ENCODE results near the gene NR4A1. TPM values are rescaled to one million over a fixed set of nuclear protein-coding genes. Genes with fewer than 3 reads are reported as not detected.

The NR4A1 gene
- total RNA-seq, 1 donor from 2014 or later = 2.3 TPM

GRCh38 chr12:52015532-52016041 is 35.7 kb upstream of the NR4A1 start:
- H3K9ac ChIP-seq (ENCODE audit: low read length) = no peak overlapping the region
- H3K27ac Mint-ChIP-seq (ENCODE audit: unreplicated experiment) = no peak overlapping the region
- peaks cover 3% of the 10 kb centered on the region for H3K9me3 Mint-ChIP-seq (ENCODE audit: unreplicated experiment)
- peaks cover 14% of the 10 kb centered on the region for H3K36me3 Mint-ChIP-seq (ENCODE audit: low read depth, unreplicated experiment)
- FAIRE-seq (no peak), DNase-seq (ENCODE audit: low read depth) (no peak)
- H3K4me2 ChIP-seq (ENCODE audit: low read length) = peak overlapping the region; percentile 64
- no peaks in the 10 kb centered on the region for H4K20me1 ChIP-seq (ENCODE audit: insufficient read depth, low read length)
- no peak overlapping the region for H3K4me3 ChIP-seq (ENCODE audit: insufficient read depth, low read depth, low read length)
- no peak overlapping the region for H3K27ac ChIP-seq (ENCODE audit: low read depth, low read length)
- TF ChIP-seq EZH2 (IDR thresholded peaks at IDR 0.05; ENCODE audit: insufficient read depth, low read length) = no peak
- no peak for TF ChIP-seq CTCF (IDR thresholded peaks at IDR 0.05; ENCODE audit: insufficient read depth, low read depth, low read length)
- H2AFZ ChIP-seq (ENCODE audit: low read depth, low read length) = no peak overlapping the region
- H3K79me2 ChIP-seq (ENCODE audit: insufficient read depth, low read length) = no peaks in the 10 kb centered on the region
- H3K4me1 ChIP-seq (ENCODE audit: insufficient read depth, low read length) = peaks cover 9% of the 10 kb centered on the region
- peaks cover 26% of the 10 kb centered on the region for H3K4me1 Mint-ChIP-seq (ENCODE audit: low read depth, unreplicated experiment)
- no peaks in the 10 kb centered on the region for H3K9me3 ChIP-seq (ENCODE audit: insufficient read depth, low read depth, low read length)
- no peak overlapping the region for H3K4me3 Mint-ChIP-seq (ENCODE audit: unreplicated experiment)
- no peaks in the 10 kb centered on the region for H3K36me3 ChIP-seq (ENCODE audit: insufficient read depth, low read length)
- H3K27me3 Mint-ChIP-seq (ENCODE audit: low read depth, unreplicated experiment) = peaks cover 19% of the 10 kb centered on the region
- no peaks in the 10 kb centered on the region for H3K27me3 ChIP-seq (ENCODE audit: insufficient read depth, low read length)

DNA sequence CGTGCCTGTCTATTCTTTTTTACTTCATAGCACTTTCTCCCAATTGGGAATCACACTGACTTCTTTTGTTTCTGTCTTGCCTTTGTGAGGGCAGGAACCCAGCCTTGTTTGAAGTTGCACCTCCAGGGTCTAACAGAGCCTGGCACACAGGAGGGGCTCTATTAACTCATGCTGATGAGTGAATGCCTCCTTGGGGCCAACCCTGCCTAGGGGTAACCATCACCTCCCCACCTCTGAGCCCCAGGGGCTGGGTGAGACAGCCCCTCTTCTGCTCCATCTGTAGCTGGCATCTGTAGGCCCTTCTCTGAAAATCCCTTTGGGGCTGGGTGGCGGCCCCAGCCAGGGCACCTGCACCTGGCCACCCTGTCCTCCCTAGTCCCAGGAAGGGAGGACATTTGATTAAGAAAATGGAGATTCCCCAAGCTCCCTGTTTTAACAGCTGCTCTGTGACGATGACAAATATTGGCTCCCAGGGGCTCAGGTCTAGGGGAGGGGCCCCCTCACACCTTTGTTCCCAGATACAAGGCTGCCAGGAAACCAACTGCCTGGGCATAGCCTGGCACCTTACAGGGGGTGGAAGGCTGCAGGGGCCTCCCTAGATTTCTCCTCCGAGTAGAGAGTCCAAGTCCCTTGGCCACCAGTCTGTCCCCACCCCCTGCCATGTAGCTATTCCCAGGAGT is 32.7 kb upstream of the NR4A1 start:
- Mint-ChIP-seq H3K9me3 (ENCODE audit: unreplicated experiment) (peaks cover under 1% of the 10 kb centered on the region), H3K4me3 (ENCODE audit: unreplicated experiment) (no peak overlapping the region), H3K36me3 (ENCODE audit: low read depth, unreplicated experiment) (peaks cover 7% of the 10 kb centered on the region), H3K27me3 (ENCODE audit: low read depth, unreplicated experiment) (peaks cover 19% of the 10 kb centered on the region), H3K27ac (ENCODE audit: unreplicated experiment) (no peak overlapping the region), H3K4me1 (ENCODE audit: low read depth, unreplicated experiment) (peaks cover 24% of the 10 kb centered on the region)
- TF ChIP-seq EZH2 (IDR thresholded peaks at IDR 0.05; ENCODE audit: insufficient read depth, low read length) (no peak), CTCF (IDR thresholded peaks at IDR 0.05; ENCODE audit: insufficient read depth, low read depth, low read length) (no peak)
- Histone ChIP-seq H4K20me1 (ENCODE audit: insufficient read depth, low read length) (no peaks in the 10 kb centered on the region), H3K36me3 (ENCODE audit: insufficient read depth, low read length) (no peaks in the 10 kb centered on the region), H3K4me3 (ENCODE audit: insufficient read depth, low read depth, low read length) (no peak overlapping the region), H3K9ac (ENCODE audit: low read length) (no peak overlapping the region), H3K9me3 (ENCODE audit: insufficient read depth, low read depth, low read length) (no peaks in the 10 kb centered on the region), H2AFZ (ENCODE audit: low read depth, low read length) (no peak overlapping the region), H3K27ac (ENCODE audit: low read depth, low read length) (no peak overlapping the region), H3K4me1 (ENCODE audit: insufficient read depth, low read length) (peaks cover 11% of the 10 kb centered on the region), H3K27me3 (ENCODE audit: insufficient read depth, low read length) (no peaks in the 10 kb centered on the region), H3K4me2 (ENCODE audit: low read length) (no peak overlapping the region), H3K79me2 (ENCODE audit: insufficient read depth, low read length) (no peaks in the 10 kb centered on the region)
- DNase-seq (ENCODE audit: low read depth) (no peak), FAIRE-seq (no peak)

Measured in astrocyte (in vitro differentiated cells and primary cell).